IMR-90 (cell line): Measurements from ENCODE around the gene PLA2G4B. TPM values are rescaled to one million over a fixed set of nuclear protein-coding genes. Genes with fewer than 3 reads are reported as not detected.

Experiments used
- ATAC-seq: fragments of 200-7000 bp; cut with Tn5 transposase; 2 replicates; pipeline ENCODE4 v1.9.1; 2020; ENCODE audit warnings: low read depth, mild to moderate bottlenecking, moderate library complexity
- BruUV-seq: library from RNA; stranded (reverse); fragments of 400-500 nt; replicated peaks from 2 replicates; lab custom pipeline; 2021; lab: Mats Ljungman, UMichigan
- CTCF ChIA-PET: fragments of 300-600 bp; formaldehyde crosslinking; extraction: SDS; loops from one replicate; lab custom pipeline; 2021; ENCODE audit warnings: antibody characterized with exemption; lab: Yijun Ruan, JAX
- POLR2A ChIA-PET: fragments of 300-600 bp; sonication (Branson Sonifier 250); formaldehyde crosslinking; loops from one replicate; lab custom pipeline; 2022; ENCODE audit warnings: antibody characterized with exemption; ENCODE audit not compliant: unreplicated experiment; lab: Charles Lee
- DNase-seq: peaks from one replicate; pipeline ENCODE4 v3.0.0; 2013
- H2AFZ ChIP-seq: replicated peaks from 2 replicates; pipeline ENCODE3; 2013; ENCODE audit warnings: low read length, mild to moderate bottlenecking; ENCODE audit not compliant: poor library complexity
- H2AK5ac ChIP-seq: 2 replicates; pipeline ENCODE4 v1.6.1; 2013; ENCODE audit warnings: low read depth, low read length, inconsistent platforms
- H2AK9ac ChIP-seq: replicated peaks from 2 replicates; pipeline ENCODE3; 2013; ENCODE audit warnings: mild to moderate bottlenecking, low read depth, low read length, moderate library complexity; ENCODE audit not compliant: poor library complexity
- H2BK120ac ChIP-seq: 2 replicates; pipeline ENCODE4 v1.6.1; 2013; ENCODE audit warnings: low read depth, low read length, inconsistent platforms
- H2BK15ac ChIP-seq: 3 replicates; pipeline ENCODE4 v1.6.1; 2013; ENCODE audit warnings: low read depth, low read length, inconsistent platforms
- H2BK20ac ChIP-seq: 2 replicates; pipeline ENCODE4 v1.6.1; 2013; ENCODE audit warnings: low read depth, mild to moderate bottlenecking, inconsistent platforms, low read length, moderate library complexity
- H2BK5ac ChIP-seq: 2 replicates; pipeline ENCODE4 v1.6.1; 2013; ENCODE audit warnings: mild to moderate bottlenecking, low read depth, low read length, inconsistent platforms; ENCODE audit not compliant: poor library complexity, severe bottlenecking
- H3K14ac ChIP-seq: replicated peaks from 2 replicates; pipeline ENCODE4 v1.6.1; 2013; ENCODE audit warnings: low read depth, low read length, inconsistent platforms
- H3K18ac ChIP-seq: 2 replicates; pipeline ENCODE4 v1.6.1; 2013; ENCODE audit warnings: low read depth, low read length, control low read depth
- H3K23ac ChIP-seq: 2 replicates; pipeline ENCODE4 v1.6.1; 2013; ENCODE audit warnings: low read depth, low read length, inconsistent platforms
- H3K27ac ChIP-seq: 2 replicates; pipeline ENCODE4 v1.5.1; 2013; ENCODE audit warnings: mild to moderate bottlenecking, control low read depth, low read length; ENCODE audit not compliant: insufficient read depth
- H3K27me3 ChIP-seq: 2 replicates; pipeline ENCODE4 v1.6.1; 2013; ENCODE audit warnings: low read length; ENCODE audit not compliant: control insufficient read depth, insufficient read depth
- H3K36me3 ChIP-seq: 2 replicates; pipeline ENCODE4 v1.6.1; 2013; ENCODE audit warnings: low read length, mixed read lengths; ENCODE audit not compliant: control insufficient read depth, insufficient read depth
- H3K4ac ChIP-seq: 2 replicates; pipeline ENCODE4 v1.6.1; 2013; ENCODE audit warnings: low read depth, low read length, inconsistent platforms
- H3K4me1 ChIP-seq: 2 replicates; pipeline ENCODE4 v1.6.1; 2013; ENCODE audit warnings: low read length, mixed read lengths; ENCODE audit not compliant: control insufficient read depth, insufficient read depth
- H3K4me2 ChIP-seq: 2 replicates; pipeline ENCODE4 v1.6.1; 2013; ENCODE audit warnings: low read depth, mild to moderate bottlenecking, control low read depth, low read length, moderate library complexity
- H3K4me3 ChIP-seq: 2 replicates; pipeline ENCODE4 v1.5.1; 2013; ENCODE audit warnings: low read depth, mild to moderate bottlenecking, control low read depth, low read length, moderate library complexity; ENCODE audit not compliant: insufficient read depth
- H3K56ac ChIP-seq: 2 replicates; pipeline ENCODE4 v1.6.1; 2013; ENCODE audit warnings: low read length, inconsistent platforms; ENCODE audit not compliant: insufficient read depth; ENCODE audit errors: extremely low read depth
- H3K79me1 ChIP-seq, 2 experiments: 2 replicates each; pipeline ENCODE4 v1.6.1; 2013; ENCODE audit warnings: low read length in 2 of 2, inconsistent platforms in 1 of 2, low read depth in 1 of 2
- H3K9ac ChIP-seq: 2 replicates; pipeline ENCODE4 v1.6.1; 2013; ENCODE audit warnings: low read depth, low read length, control low read depth
- H3K9me1 ChIP-seq: 2 replicates; pipeline ENCODE4 v1.6.1; 2013; ENCODE audit warnings: low read length, inconsistent platforms; ENCODE audit not compliant: insufficient read depth
- H3K9me3 ChIP-seq: 2 replicates; pipeline ENCODE4 v1.6.1; 2013; ENCODE audit warnings: low read length; ENCODE audit not compliant: control insufficient read depth, insufficient read depth
- H4K20me1 ChIP-seq: 2 replicates; pipeline ENCODE4 v1.6.1; 2013; ENCODE audit warnings: low read length, inconsistent platforms; ENCODE audit not compliant: insufficient read depth
- H4K5ac ChIP-seq: 2 replicates; pipeline ENCODE4 v1.6.1; 2013; ENCODE audit warnings: mild to moderate bottlenecking, low read depth, low read length, control low read depth
- H4K8ac ChIP-seq, 2 experiments: 2 replicates each; pipeline ENCODE4 v1.6.1; 2013; ENCODE audit warnings: low read depth in 2 of 2, low read length in 2 of 2, control low read depth in 1 of 2, inconsistent platforms in 1 of 2
- H4K91ac ChIP-seq: 2 replicates; pipeline ENCODE4 v1.6.1; 2013; ENCODE audit warnings: low read depth, low read length, inconsistent platforms; ENCODE audit not compliant: insufficient read depth
- CEBPB ChIP-seq: IDR thresholded peaks from 2 replicates; pipeline ENCODE4 v1.6.1; 2012; ENCODE audit warnings: low read depth, low read length, improper control_type of control experiment
- CHD1 ChIP-seq: IDR thresholded peaks from 2 replicates; pipeline ENCODE4 v1.6.1; 2012; ENCODE audit warnings: low read depth, low read length, improper control_type of control experiment
- FOS ChIP-seq: fragments of 150-350 bp; IDR thresholded peaks from 2 replicates; pipeline ENCODE4 v1.6.1; 2016; ENCODE audit warnings: low read depth, low read length
- MAFK ChIP-seq: IDR thresholded peaks from 2 replicates; pipeline ENCODE4 v1.6.1; 2012; ENCODE audit warnings: low read depth, low read length, improper control_type of control experiment
- MAZ ChIP-seq: IDR thresholded peaks from 2 replicates; pipeline ENCODE4 v1.6.1; 2012; ENCODE audit warnings: low read depth, mild to moderate bottlenecking, low read length, improper control_type of control experiment, moderate library complexity, borderline replicate concordance
- MXI1 ChIP-seq: IDR thresholded peaks from 2 replicates; pipeline ENCODE4 v1.6.1; 2012; ENCODE audit warnings: low read depth, mild to moderate bottlenecking, low read length, moderate library complexity, borderline replicate concordance
- NFE2L2 ChIP-seq: fragments of 150-350 bp; IDR thresholded peaks from 2 replicates; pipeline ENCODE4 v1.6.1; 2016; ENCODE audit warnings: low read depth, mild to moderate bottlenecking, low read length
- POLR2A ChIP-seq: IDR thresholded peaks from 2 replicates; pipeline ENCODE4 v1.6.1; 2012; ENCODE audit warnings: mild to moderate bottlenecking, low read depth, low read length
- RAD21 ChIP-seq: IDR thresholded peaks from 2 replicates; pipeline ENCODE4 v1.6.1; 2012; ENCODE audit warnings: low read length, improper control_type of control experiment
- RCOR1 ChIP-seq: IDR thresholded peaks from 2 replicates; pipeline ENCODE4 v1.6.1; 2012; ENCODE audit warnings: mild to moderate bottlenecking, low read length, improper control_type of control experiment; ENCODE audit not compliant: insufficient replicate concordance
- RFX5 ChIP-seq: IDR thresholded peaks from 2 replicates; pipeline ENCODE4 v1.8.0; 2012; ENCODE audit warnings: low read depth, mild to moderate bottlenecking, low read length, moderate library complexity
- SMC3 ChIP-seq: fragments of 150-350 bp; IDR thresholded peaks from 2 replicates; pipeline ENCODE4 v1.6.1; 2016; ENCODE audit warnings: low read depth, mild to moderate bottlenecking, antibody characterized with exemption, low read length, moderate library complexity
- WGBS, 2 experiments: methylation state at CpG; one replicate each; pipeline versions ENCODE4 v1.1.5 to v1.1.7; 2013; ENCODE audit warnings: missing lambda C conversion rate in 2 of 2; ENCODE audit not compliant: insufficient read length in 1 of 2; ENCODE audit errors: extremely low coverage in 2 of 2; 5-methylcytosine and 5-hydroxymethylcytosine counted together
- dilution Hi-C: fragments of 300-500 bp; cut with HindIII; formaldehyde crosslinking; loops from one replicate; pipeline ENCODE4 v1.14.3; 2018; ENCODE audit warnings: low sequenced_read_pairs; ENCODE audit not compliant: unreplicated experiment
- in situ Hi-C: fragments of 300-500 bp; cut with MboI; formaldehyde crosslinking; loops from 3 replicates; pipeline ENCODE4 v1.14.3; 2019; ENCODE audit warnings: low sequenced_read_pairs, inconsistent platforms, mixed read lengths
- intact Hi-C: fragments of 100-400 bp; cut with micrococcal nuclease; formaldehyde crosslinking; loops from 2 replicates; pipeline ENCODE4 v1.10.0; 2022
- polyA plus RNA-seq, 3 experiments: library from polyadenylated mRNA; depleted of rRNA; stranded (reverse); fragments of >200 nt; gene quantifications; 2 replicates each; pipeline ENCODE4 v1.2.3, GENCODE V29; 2012; ENCODE audit warnings: low replicate concordance in 1 of 3
- total RNA-seq: library from RNA; depleted of rRNA; stranded (reverse); fragments of >200 nt; gene quantifications from 2 replicates; pipeline ENCODE4 v1.2.3, GENCODE V29; 2012
- TF ChIP-seq, protein P1 (sequence below): fragments of 150-350 bp; IDR thresholded peaks from 2 replicates; pipeline ENCODE4 v1.6.1; 2016; ENCODE audit warnings: low read depth, mild to moderate bottlenecking, low read length, moderate library complexity, borderline replicate concordance
- TF ChIP-seq, protein P2 (sequence below): conservative IDR thresholded peaks from 2 replicates; pipeline ENCODE4 v1.5.1; 2012; ENCODE audit warnings: mild to moderate bottlenecking, low read depth, low read length, improper control_type of control experiment
- TF ChIP-seq, protein P3 (sequence below): fragments of 150-350 bp; IDR thresholded peaks from 2 replicates; pipeline ENCODE4 v1.6.1; 2017; ENCODE audit warnings: mild to moderate bottlenecking, antibody characterized with exemption, low read length, low read depth

The PLA2G4B gene
- total and polyA plus RNA-seq, 2 of the 4 experiments (the other 2 are of a cell fraction) = 0.18 to 3.1 TPM

DNA sequence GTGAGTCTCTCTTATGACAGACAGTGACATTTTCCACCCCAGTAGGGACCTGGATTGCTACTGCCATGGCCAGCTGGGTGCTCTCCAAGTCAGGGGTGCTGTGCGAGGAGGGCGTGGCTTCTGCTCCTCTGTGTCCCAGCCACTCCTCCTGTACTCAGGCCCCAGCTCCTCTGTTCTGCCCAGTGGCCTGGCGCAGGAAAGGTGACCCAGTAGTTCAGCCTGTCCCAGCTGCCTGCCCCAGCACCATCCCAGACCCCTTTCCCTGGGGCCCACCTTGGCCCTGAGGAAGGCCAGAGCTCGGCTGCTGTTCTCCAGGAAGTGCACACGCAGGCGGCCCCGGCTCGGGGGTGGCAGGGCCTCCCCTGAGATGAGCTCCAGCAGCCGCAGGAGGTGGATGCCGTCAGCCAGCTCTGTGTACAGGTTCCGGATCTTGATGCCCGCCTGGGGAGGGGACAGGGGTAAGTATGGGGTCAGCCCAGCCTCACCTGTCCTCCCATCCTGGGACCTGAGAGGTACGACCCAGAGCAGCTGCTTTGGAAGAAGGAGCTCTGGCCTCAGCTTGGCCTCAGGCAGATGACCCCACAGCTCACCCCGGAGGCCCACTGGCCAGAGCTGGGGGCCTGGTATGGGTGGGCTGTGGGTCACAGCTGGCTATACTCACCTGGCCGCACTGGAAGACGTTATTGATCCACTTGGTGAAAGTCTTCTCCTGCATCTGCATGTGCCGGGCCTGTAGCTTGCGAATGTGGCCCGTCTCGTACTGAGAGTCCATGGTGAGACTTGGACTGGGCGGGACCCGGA lies 54.2 kb downstream of the PLA2G4B start:
- Histone ChIP-seq H3K4ac (no peak overlapping the region), H2AFZ (peak overlapping the region; percentile 9), H2AK5ac (no peak overlapping the region), H3K56ac (no peak overlapping the region), H4K8ac (no peak overlapping the region), H3K36me3 (no peaks in the 10 kb centered on the region), H3K4me1 (peaks cover 6% of the 10 kb centered on the region; the same call in 1 of the 2 replicates), H2BK20ac (no peak overlapping the region), H4K5ac (no peak overlapping the region), H3K14ac (no peak overlapping the region), H4K91ac (no peak overlapping the region), H3K9me3 (no peaks in the 10 kb centered on the region), H3K27ac (no peak overlapping the region), H3K18ac (no peak overlapping the region), H3K27me3 (peaks cover 4% of the 10 kb centered on the region; the same call in 1 of the 2 replicates), H3K4me3 (no peak overlapping the region), H3K4me2 (no peak overlapping the region), H2AK9ac (peak overlapping the region; percentile 22), H2BK120ac (no peak overlapping the region), H2BK15ac (no peak overlapping the region), H3K9me1 (peaks cover 8% of the 10 kb centered on the region; the same call in 1 of the 2 replicates), H4K20me1 (no peaks in the 10 kb centered on the region), H3K79me1 (no peaks in the 10 kb centered on the region), H2BK5ac (no peak overlapping the region), H3K23ac (no peak overlapping the region), H3K9ac (no peak overlapping the region)
- ChIA-PET POLR2A (no interaction called here), CTCF (no interaction called here)
- BruUV-seq = no TSS peak
- no peak for ATAC-seq
- 93% methylated on average over 6 of the region's 22 CpGs; no CpG with 5 or more reads in 1 of the 2 experiments for WGBS, 2 experiments
- in situ Hi-C loops = no loop called here
- dilution Hi-C loops = no loop called here
- intact Hi-C loops = no loop called here
- no peak for DNase-seq
- TF ChIP-seq NFE2L2 (no peak), MAFK (no peak), FOS (no peak), CEBPB (no peak), MAZ (no peak), SMC3 (no peak), RCOR1 (no peak), POLR2A (no peak), CHD1 (no peak), MXI1 (no peak), RAD21 (no peak), RFX5 (no peak)
- TF ChIP-seq, protein P1, sequence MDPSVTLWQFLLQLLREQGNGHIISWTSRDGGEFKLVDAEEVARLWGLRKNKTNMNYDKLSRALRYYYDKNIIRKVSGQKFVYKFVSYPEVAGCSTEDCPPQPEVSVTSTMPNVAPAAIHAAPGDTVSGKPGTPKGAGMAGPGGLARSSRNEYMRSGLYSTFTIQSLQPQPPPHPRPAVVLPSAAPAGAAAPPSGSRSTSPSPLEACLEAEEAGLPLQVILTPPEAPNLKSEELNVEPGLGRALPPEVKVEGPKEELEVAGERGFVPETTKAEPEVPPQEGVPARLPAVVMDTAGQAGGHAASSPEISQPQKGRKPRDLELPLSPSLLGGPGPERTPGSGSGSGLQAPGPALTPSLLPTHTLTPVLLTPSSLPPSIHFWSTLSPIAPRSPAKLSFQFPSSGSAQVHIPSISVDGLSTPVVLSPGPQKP = no peak
- TF ChIP-seq, protein P2, sequence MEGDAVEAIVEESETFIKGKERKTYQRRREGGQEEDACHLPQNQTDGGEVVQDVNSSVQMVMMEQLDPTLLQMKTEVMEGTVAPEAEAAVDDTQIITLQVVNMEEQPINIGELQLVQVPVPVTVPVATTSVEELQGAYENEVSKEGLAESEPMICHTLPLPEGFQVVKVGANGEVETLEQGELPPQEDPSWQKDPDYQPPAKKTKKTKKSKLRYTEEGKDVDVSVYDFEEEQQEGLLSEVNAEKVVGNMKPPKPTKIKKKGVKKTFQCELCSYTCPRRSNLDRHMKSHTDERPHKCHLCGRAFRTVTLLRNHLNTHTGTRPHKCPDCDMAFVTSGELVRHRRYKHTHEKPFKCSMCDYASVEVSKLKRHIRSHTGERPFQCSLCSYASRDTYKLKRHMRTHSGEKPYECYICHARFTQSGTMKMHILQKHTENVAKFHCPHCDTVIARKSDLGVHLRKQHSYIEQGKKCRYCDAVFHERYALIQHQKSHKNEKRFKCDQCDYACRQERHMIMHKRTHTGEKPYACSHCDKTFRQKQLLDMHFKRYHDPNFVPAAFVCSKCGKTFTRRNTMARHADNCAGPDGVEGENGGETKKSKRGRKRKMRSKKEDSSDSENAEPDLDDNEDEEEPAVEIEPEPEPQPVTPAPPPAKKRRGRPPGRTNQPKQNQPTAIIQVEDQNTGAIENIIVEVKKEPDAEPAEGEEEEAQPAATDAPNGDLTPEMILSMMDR = no peak
- TF ChIP-seq, protein P3, sequence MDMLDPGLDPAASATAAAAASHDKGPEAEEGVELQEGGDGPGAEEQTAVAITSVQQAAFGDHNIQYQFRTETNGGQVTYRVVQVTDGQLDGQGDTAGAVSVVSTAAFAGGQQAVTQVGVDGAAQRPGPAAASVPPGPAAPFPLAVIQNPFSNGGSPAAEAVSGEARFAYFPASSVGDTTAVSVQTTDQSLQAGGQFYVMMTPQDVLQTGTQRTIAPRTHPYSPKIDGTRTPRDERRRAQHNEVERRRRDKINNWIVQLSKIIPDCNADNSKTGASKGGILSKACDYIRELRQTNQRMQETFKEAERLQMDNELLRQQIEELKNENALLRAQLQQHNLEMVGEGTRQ = no peak
